H1 (cell line): Measurements from ENCODE around the gene TRIM31. TPM values are rescaled to one million over a fixed set of nuclear protein-coding genes. Genes with fewer than 3 reads are reported as not detected.

Source experiments
- CTCF ChIA-PET: fragments of 300-600 bp; sonication (Branson Sonifier 250); formaldehyde crosslinking; loops from one replicate; lab custom pipeline; 2021; ENCODE audit not compliant: partially characterized antibody; lab: Charles Lee
- POLR2A ChIA-PET: fragments of 300-600 bp; sonication (Branson Sonifier 250); formaldehyde crosslinking; loops from one replicate; lab custom pipeline; 2021; ENCODE audit warnings: inconsistent platforms; ENCODE audit not compliant: partially characterized antibody; lab: Charles Lee
- DNase-seq, 2 experiments: peaks; one replicate each; pipeline versions ENCODE4 v3.0.0 to v3.0.0-alpha.2; 2010 to 2022; ENCODE audit warnings: low spot score in 2 of 2, low read depth in 1 of 2, mixed read lengths in 1 of 2
- FAIRE-seq: peaks from 2 replicates; lab custom pipeline; 2011; peaks lifted over from hg19 to GRCh38; lab: Jason Lieb, UNC
- H2AFZ ChIP-seq: 2 replicates; pipeline ENCODE4 v1.8.1; 2012; ENCODE audit warnings: low read length, inconsistent platforms
- H2AK5ac ChIP-seq: 2 replicates; pipeline ENCODE4 v1.6.1; 2013; ENCODE audit warnings: low read depth, low read length
- H2BK120ac ChIP-seq: replicated peaks from 2 replicates; pipeline ENCODE3; 2013; ENCODE audit warnings: low read depth, low read length, inconsistent platforms
- H2BK12ac ChIP-seq: 2 replicates; pipeline ENCODE4 v1.6.1; 2013; ENCODE audit warnings: low read depth, low read length
- H2BK15ac ChIP-seq: 2 replicates; pipeline ENCODE4 v1.6.1; 2013; ENCODE audit warnings: low read length
- H2BK20ac ChIP-seq: 2 replicates; pipeline ENCODE4 v1.6.1; 2013; ENCODE audit warnings: low read length
- H2BK5ac ChIP-seq: 2 replicates; pipeline ENCODE4 v1.6.1; 2013; ENCODE audit warnings: low read depth, low read length
- H3K14ac ChIP-seq: 2 replicates; pipeline ENCODE4 v1.6.1; 2013; ENCODE audit warnings: inconsistent platforms; ENCODE audit not compliant: insufficient read length
- H3K18ac ChIP-seq: 2 replicates; pipeline ENCODE4 v1.6.1; 2013; ENCODE audit warnings: low read length; ENCODE audit errors: extremely low read depth
- H3K23ac ChIP-seq: 2 replicates; pipeline ENCODE4 v1.6.1; 2013; ENCODE audit warnings: inconsistent platforms; ENCODE audit not compliant: insufficient read length
- H3K23me2 ChIP-seq: 2 replicates; pipeline ENCODE4 v1.6.1; 2013; ENCODE audit warnings: low read depth, low read length
- H3K27ac ChIP-seq: 2 replicates; pipeline ENCODE4 v1.6.1; 2011; ENCODE audit warnings: low read depth, low read length, inconsistent platforms
- H3K27me3 ChIP-seq, 4 experiments: replicated peaks in 1 of 4; 1 replicate in 1 of 4; 2 replicates in 3 of 4; pipeline versions ENCODE4 v1.6.1 to v1.8.1; 2011 to 2013; ENCODE audit warnings: low read length in 3 of 4, mild to moderate bottlenecking in 3 of 4, inconsistent platforms in 2 of 4, mixed read lengths in 2 of 4, moderate library complexity in 1 of 4; ENCODE audit not compliant: control insufficient read depth in 3 of 4, insufficient read depth in 3 of 4; ENCODE audit errors: extremely low read depth in 1 of 4
- H3K36me3 ChIP-seq, 4 experiments: 2 replicates each; pipeline versions ENCODE4 v1.6.1 to v1.8.1; 2011 to 2013; ENCODE audit warnings: mild to moderate bottlenecking in 4 of 4, low read length in 3 of 4, moderate library complexity in 2 of 4, control low read depth in 1 of 4, inconsistent platforms in 1 of 4; ENCODE audit not compliant: insufficient read depth in 4 of 4, control insufficient read depth in 2 of 4
- H3K4ac ChIP-seq: replicated peaks from 2 replicates; pipeline ENCODE3; 2013; ENCODE audit warnings: low read length, low read depth, mixed read lengths, inconsistent platforms; ENCODE audit not compliant: insufficient read length
- H3K4me1 ChIP-seq, 4 experiments: replicated peaks in 1 of 4; 1 replicate in 1 of 4; 2 replicates in 3 of 4; pipeline versions ENCODE4 v1.6.1 to v1.8.1; 2011 to 2013; ENCODE audit warnings: low read length in 3 of 4, inconsistent platforms in 2 of 4, mixed read lengths in 1 of 4; ENCODE audit not compliant: insufficient read depth in 4 of 4, control insufficient read depth in 3 of 4
- H3K4me2 ChIP-seq, 2 experiments: 2 replicates each; pipeline versions ENCODE4 v1.6.1 to v1.8.1; 2011 to 2013; ENCODE audit warnings: low read depth in 2 of 2, low read length in 2 of 2, control low read depth in 1 of 2, inconsistent platforms in 1 of 2, mild to moderate bottlenecking in 1 of 2; ENCODE audit not compliant: insufficient read depth in 1 of 2
- H3K4me3 ChIP-seq, 4 experiments: fragments of 200-600, 300-600 bp in 1 of 4; sonication (generic), shearing (Covaris generic), sonication (Bioruptor Twin) in 1 of 4; 2 replicates each; pipeline versions ENCODE4 v1.5.1 to v1.8.1; 2011 to 2016; ENCODE audit warnings: low read length in 4 of 4, low read depth in 3 of 4, control low read depth in 2 of 4, inconsistent platforms in 2 of 4, mild to moderate bottlenecking in 2 of 4, mixed read lengths in 1 of 4, moderate library complexity in 1 of 4; ENCODE audit not compliant: insufficient read depth in 2 of 4; ENCODE audit errors: extremely low read depth in 1 of 4
- H3K56ac ChIP-seq: replicated peaks from 2 replicates; pipeline ENCODE3; 2013; ENCODE audit warnings: low read depth, mild to moderate bottlenecking, mixed read lengths, low read length, inconsistent platforms; ENCODE audit not compliant: insufficient read length
- H3K79me1 ChIP-seq: 2 replicates; pipeline ENCODE4 v1.6.1; 2013; ENCODE audit warnings: low read depth, low read length, control low read depth
- H3K79me2 ChIP-seq, 2 experiments: 2 replicates each; pipeline versions ENCODE4 v1.6.1 to v1.8.1; 2012 to 2013; ENCODE audit warnings: low read length in 2 of 2, mild to moderate bottlenecking in 2 of 2, inconsistent platforms in 1 of 2; ENCODE audit not compliant: insufficient read depth in 2 of 2, control insufficient read depth in 1 of 2
- H3K9ac ChIP-seq, 4 experiments: replicated peaks in 1 of 4; 1 replicate in 1 of 4; 2 replicates in 3 of 4; pipeline versions ENCODE4 v1.6.1 to v1.8.1; 2011 to 2013; ENCODE audit warnings: low read depth in 3 of 4, low read length in 3 of 4, control low read depth in 2 of 4, mild to moderate bottlenecking in 2 of 4, moderate library complexity in 2 of 4, inconsistent platforms in 1 of 4; ENCODE audit errors: extremely low read depth in 1 of 4
- H3K9me3 ChIP-seq, 2 experiments: 2 replicates each; pipeline versions ENCODE4 v1.6.1 to v1.8.1; 2012 to 2013; ENCODE audit warnings: mild to moderate bottlenecking in 2 of 2, moderate library complexity in 2 of 2, control low read depth in 1 of 2, inconsistent platforms in 1 of 2, low read depth in 1 of 2, low read length in 1 of 2, mixed read lengths in 1 of 2; ENCODE audit not compliant: insufficient read depth in 2 of 2
- H4K20me1 ChIP-seq, 2 experiments: replicated peaks in 1 of 2; 2 replicates each; pipeline versions ENCODE3 to v1.8.1; 2011 to 2013; ENCODE audit warnings: inconsistent platforms in 2 of 2, low read length in 2 of 2, mild to moderate bottlenecking in 1 of 2; ENCODE audit not compliant: insufficient read depth in 2 of 2, control insufficient read depth in 1 of 2
- H4K5ac ChIP-seq: 2 replicates; pipeline ENCODE4 v1.6.1; 2013; ENCODE audit warnings: low read length, low read depth, mixed read lengths, inconsistent platforms; ENCODE audit not compliant: insufficient read length
- H4K8ac ChIP-seq: 2 replicates; pipeline ENCODE4 v1.8.0; 2013; ENCODE audit warnings: mild to moderate bottlenecking, moderate library complexity, low read length, inconsistent platforms; ENCODE audit not compliant: insufficient read depth; ENCODE audit errors: extremely low read depth
- H4K91ac ChIP-seq: replicated peaks from 2 replicates; pipeline ENCODE3; 2013; ENCODE audit warnings: low read length, mixed read lengths, inconsistent platforms; ENCODE audit not compliant: insufficient read length
- CEBPB ChIP-seq: IDR thresholded peaks from 2 replicates; pipeline ENCODE4 v1.6.1; 2012; ENCODE audit warnings: low read depth, low read length
- CREB1 ChIP-seq: IDR thresholded peaks from 2 replicates; pipeline ENCODE4 v1.6.1; 2012; ENCODE audit warnings: inconsistent platforms
- GABPA ChIP-seq: IDR thresholded peaks from 2 replicates; pipeline ENCODE4 v1.6.1; 2011; ENCODE audit warnings: mild to moderate bottlenecking, low read length, moderate library complexity, borderline replicate concordance; ENCODE audit not compliant: insufficient read depth
- NRF1 ChIP-seq: IDR thresholded peaks from 2 replicates; pipeline ENCODE4 v1.6.1; 2011; ENCODE audit warnings: mild to moderate bottlenecking, low read depth, low read length, improper control_type of control experiment
- TAF7 ChIP-seq: optimal IDR thresholded peaks from 2 replicates; pipeline ENCODE3; 2011; ENCODE audit warnings: low read depth, mild to moderate bottlenecking, inconsistent platforms, low read length, moderate library complexity, borderline replicate concordance
- WGBS, 2 experiments: shearing (Covaris generic) in 1 of 2; methylation state at CpG; one replicate each; pipeline versions ENCODE4 v1.1.6 to v1.1.7; 2013 to 2015; ENCODE audit warnings: low lambda C conversion rate in 2 of 2, mixed read lengths in 2 of 2, inconsistent platforms in 1 of 2, low coverage in 1 of 2, missing lambda C conversion rate in 1 of 2; ENCODE audit not compliant: insufficient replicate concordance in 2 of 2, insufficient coverage in 1 of 2, insufficient read length in 1 of 2; ENCODE audit errors: extremely low coverage in 1 of 2, missing lambda C conversion rate in 1 of 2; 5-methylcytosine and 5-hydroxymethylcytosine counted together
- polyA plus RNA-seq, 7 experiments: library from polyadenylated mRNA; depleted of rRNA in 3 of 7; stranded (reverse) in 5 of 7; unstranded in 2 of 7; fragments of >200 nt in 5 of 7; fragments of 200-250 nt in 2 of 7; gene quantifications; 1 replicate in 5 of 7; 2 replicates in 1 of 7; 4 replicates in 1 of 7; pipeline versions ENCODE4 v1.2.1 to v1.2.3, GENCODE V29; 2011 to 2013; ENCODE audit warnings: missing spikeins in 2 of 7, mixed read lengths in 2 of 7
- total RNA-seq: library from RNA; stranded (reverse); fragmentation: NEBNext Ultra II Directional; extraction: Animal tissue kit (Norgen Biotek cat#: 25700); gene quantifications from 2 replicates; pipeline ENCODE4 v1.2.1, GENCODE V29; 2021
- TF ChIP-seq, protein P1 (sequence below): IDR thresholded peaks from 2 replicates; pipeline ENCODE4 v1.6.1; 2011; ENCODE audit warnings: low read length, improper control_type of control experiment

TRIM31 gene
- total and polyA plus RNA-seq, 2 of the 8 experiments (the other 6 are each of a cell fraction or from before 2014, with no cell fraction given), result not detected

DNA sequence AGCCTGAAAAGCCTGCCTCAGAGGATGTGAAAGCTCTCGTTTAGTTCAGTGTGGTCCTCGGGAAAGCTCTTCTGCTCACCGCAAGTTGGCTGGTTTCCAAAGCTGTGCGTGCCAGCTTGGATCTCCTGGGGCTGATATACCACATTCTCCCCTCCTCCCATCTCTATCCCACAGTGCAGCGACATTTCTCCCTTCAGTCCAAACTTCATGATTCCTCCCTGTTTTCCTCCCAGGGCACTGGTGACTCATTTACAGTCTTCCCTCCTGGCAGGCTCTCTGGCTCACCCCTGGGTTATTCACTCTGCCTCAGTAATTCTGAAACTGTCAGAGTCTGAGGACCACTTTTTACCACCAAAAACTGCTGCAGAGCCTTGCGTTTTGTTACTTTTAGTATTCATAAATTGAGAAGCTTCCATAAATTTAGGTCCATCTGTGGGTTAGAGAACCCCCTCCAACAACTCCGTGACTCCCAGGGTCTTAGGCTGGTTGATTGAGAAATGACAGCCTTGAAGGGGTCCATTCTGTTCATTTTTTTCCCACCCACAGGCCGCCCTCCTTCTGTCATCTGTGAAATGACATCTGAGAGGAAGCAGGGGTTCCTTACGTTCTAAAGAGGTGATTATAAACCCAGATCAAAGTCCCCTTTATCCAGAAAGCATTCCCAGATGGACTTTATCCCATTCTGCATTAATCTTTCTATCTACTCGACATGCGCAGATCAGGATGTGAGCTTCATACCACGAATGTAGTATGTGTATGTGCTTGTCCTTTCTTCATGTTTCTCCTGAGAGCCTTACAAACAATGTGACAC, 42.0 kb upstream of the TRIM31 start:
- Histone ChIP-seq H3K4me2 (no peak overlapping the region), H2BK20ac (no peak overlapping the region), H3K27ac (no peak overlapping the region), H2AK5ac (no peak overlapping the region), H3K79me2 (no peaks in the 10 kb centered on the region), H4K5ac (no peak overlapping the region), H4K20me1 (no peaks in the 10 kb centered on the region), H3K4ac (no peak overlapping the region), H3K56ac (no peak overlapping the region), H2BK120ac (no peak overlapping the region), H3K27me3 (peaks cover 0 to 4% (median 1%) of the 10 kb centered on the region in 4 experiments; a peak in 4 of 7 replicates), H3K36me3 (no peaks in the 10 kb centered on the region), H3K9me3 (no peaks in the 10 kb centered on the region), H4K8ac (no peak overlapping the region), H3K14ac (no peak overlapping the region), H3K23ac (no peak overlapping the region), H2BK12ac (no peak overlapping the region), H3K18ac (no peak overlapping the region), H3K9ac (no peak overlapping the region), H2BK5ac (no peak overlapping the region), H4K91ac (no peak overlapping the region), H3K4me1 (no peaks in the 10 kb centered on the region), H2BK15ac (no peak overlapping the region), H3K79me1 (no peaks in the 10 kb centered on the region), H3K4me3 (no peak overlapping the region), H2AFZ (no peak overlapping the region), H3K23me2 (peaks cover 2% of the 10 kb centered on the region; the same call in 1 of the 2 replicates)
- TF ChIP-seq NRF1 (no peak), TAF7 (no peak), CEBPB (no peak), CREB1 (no peak), GABPA (no peak)
- TF ChIP-seq, protein P1, sequence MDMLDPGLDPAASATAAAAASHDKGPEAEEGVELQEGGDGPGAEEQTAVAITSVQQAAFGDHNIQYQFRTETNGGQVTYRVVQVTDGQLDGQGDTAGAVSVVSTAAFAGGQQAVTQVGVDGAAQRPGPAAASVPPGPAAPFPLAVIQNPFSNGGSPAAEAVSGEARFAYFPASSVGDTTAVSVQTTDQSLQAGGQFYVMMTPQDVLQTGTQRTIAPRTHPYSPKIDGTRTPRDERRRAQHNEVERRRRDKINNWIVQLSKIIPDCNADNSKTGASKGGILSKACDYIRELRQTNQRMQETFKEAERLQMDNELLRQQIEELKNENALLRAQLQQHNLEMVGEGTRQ, result no peak
- DNase-seq, result no peak
- FAIRE-seq, result no peak
- WGBS, 2 experiments, result 79% methylated on average over 12 of the region's 12 CpGs; no CpG with 5 or more reads in 1 of the 2 experiments
- ChIA-PET POLR2A (no interaction called here), CTCF (interaction anchor here (0.6 to 6.9 kb wide), 8 partner anchors 8 to 116 kb away, joined by 3 to 50 read pairs (median 4); partner anchors contain the start of gene TRIM40)
